Neural cell (in vitro differentiated cells): ENCODE data around the gene FLT3.

Source experiments
- POLR2AphosphoS5 ChIP-seq: IDR thresholded peaks from 2 replicates; pipeline ENCODE4 v1.6.1; 2012
- TF ChIP-seq, protein P1 (sequence below): fragments of 450-650 bp; IDR thresholded peaks from 2 replicates; pipeline ENCODE4 v1.5.1; 2014; ENCODE audit warnings: antibody characterized with exemption, mild to moderate bottlenecking, moderate library complexity; ENCODE audit not compliant: poor library complexity, severe bottlenecking

DNA sequence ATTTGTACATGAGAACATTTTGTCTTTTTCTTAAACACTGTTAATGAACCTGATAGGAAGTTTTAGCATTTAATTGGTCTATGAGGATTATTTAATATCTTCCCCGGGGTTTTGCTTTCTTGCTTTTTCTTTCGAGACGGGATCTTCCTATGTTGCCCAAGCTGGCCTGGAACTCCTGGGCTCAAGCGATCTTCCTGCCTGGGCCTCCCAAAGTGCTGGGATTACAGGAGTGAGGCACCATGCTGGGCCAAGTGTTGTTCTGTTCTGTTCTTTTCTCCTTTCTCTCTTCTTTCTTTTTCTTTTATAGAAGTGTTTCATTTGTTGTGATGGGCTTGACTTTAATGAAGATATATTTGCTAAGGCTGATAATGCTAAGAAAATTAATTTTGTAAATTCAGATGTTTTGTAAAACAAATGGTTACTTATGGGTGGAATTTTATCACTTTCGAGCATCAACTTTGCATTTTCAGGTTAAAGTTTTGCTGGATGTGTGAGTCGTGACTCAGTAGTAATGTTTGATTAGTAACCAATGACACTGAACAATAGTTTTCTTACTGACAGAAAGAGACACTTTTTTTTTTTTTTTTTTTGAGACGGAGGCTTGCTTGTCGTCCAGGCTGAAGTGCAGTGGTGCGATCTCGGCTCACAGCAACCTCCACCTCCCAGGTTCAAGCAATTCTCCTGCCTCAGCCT, 40.2 kb upstream of the FLT3 start:
- no peak for TF ChIP-seq POLR2AphosphoS5
- TF ChIP-seq, protein P1, sequence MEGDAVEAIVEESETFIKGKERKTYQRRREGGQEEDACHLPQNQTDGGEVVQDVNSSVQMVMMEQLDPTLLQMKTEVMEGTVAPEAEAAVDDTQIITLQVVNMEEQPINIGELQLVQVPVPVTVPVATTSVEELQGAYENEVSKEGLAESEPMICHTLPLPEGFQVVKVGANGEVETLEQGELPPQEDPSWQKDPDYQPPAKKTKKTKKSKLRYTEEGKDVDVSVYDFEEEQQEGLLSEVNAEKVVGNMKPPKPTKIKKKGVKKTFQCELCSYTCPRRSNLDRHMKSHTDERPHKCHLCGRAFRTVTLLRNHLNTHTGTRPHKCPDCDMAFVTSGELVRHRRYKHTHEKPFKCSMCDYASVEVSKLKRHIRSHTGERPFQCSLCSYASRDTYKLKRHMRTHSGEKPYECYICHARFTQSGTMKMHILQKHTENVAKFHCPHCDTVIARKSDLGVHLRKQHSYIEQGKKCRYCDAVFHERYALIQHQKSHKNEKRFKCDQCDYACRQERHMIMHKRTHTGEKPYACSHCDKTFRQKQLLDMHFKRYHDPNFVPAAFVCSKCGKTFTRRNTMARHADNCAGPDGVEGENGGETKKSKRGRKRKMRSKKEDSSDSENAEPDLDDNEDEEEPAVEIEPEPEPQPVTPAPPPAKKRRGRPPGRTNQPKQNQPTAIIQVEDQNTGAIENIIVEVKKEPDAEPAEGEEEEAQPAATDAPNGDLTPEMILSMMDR: no peak
